Tibial nerve (tissue), 4 donors: ENCODE results near the gene NUDT12. TPM values are rescaled to one million over a fixed set of nuclear protein-coding genes. Genes with fewer than 3 reads are reported as not detected.

Experiments used
- DNase-seq, 2 donors: peaks; one replicate each; pipeline ENCODE4 v3.0.0-alpha.2; 2019; ENCODE audit warnings: low spot score in 2 of 2
- H3K27ac ChIP-seq, 4 donors: fragments of 200-600 bp; sonication (generic) in 3 of 4; one replicate each; pipeline ENCODE4 v1.5.1; 2017 to 2019; ENCODE audit warnings: mild to moderate bottlenecking in 1 of 4
- H3K27me3 ChIP-seq, 2 donors: fragments of 200-600 bp; sonication (generic) in 1 of 2; one replicate each; pipeline versions ENCODE4 v1.5.1 to v1.6.0; 2017 to 2019
- H3K36me3 ChIP-seq, 3 donors: fragments of 200-600 bp; sonication (generic); one replicate each; pipeline ENCODE4 v1.5.1; 2018 to 2019
- H3K4me1 ChIP-seq, 4 donors: fragments of 200-600 bp; sonication (generic) in 3 of 4; one replicate each; pipeline ENCODE4 v1.5.1; 2017 to 2019
- H3K4me3 ChIP-seq, 4 donors: fragments of 200-600 bp; sonication (generic) in 3 of 4; one replicate each; pipeline ENCODE4 v1.5.1; 2017 to 2019; ENCODE audit warnings: mild to moderate bottlenecking in 1 of 4, moderate library complexity in 1 of 4
- H3K9me3 ChIP-seq, 4 donors: fragments of 200-600 bp; sonication (generic) in 3 of 4; one replicate each; pipeline ENCODE4 v1.5.1; 2017 to 2019
- CTCF ChIP-seq, 5 experiments: fragments of 200-600 bp in 3 of 5; fragments of 450-650 bp in 2 of 5; sonication (generic) in 3 of 5; IDR thresholded peaks; one replicate each; pipeline ENCODE4 v1.5.1; 2016 to 2019; ENCODE audit warnings: antibody characterized with exemption in 5 of 5, mild to moderate bottlenecking in 3 of 5, moderate library complexity in 2 of 5
- EP300 ChIP-seq, 2 donors: sonication (generic); formaldehyde crosslinking; IDR thresholded peaks; one replicate each; pipeline ENCODE4 v1.6.1; 2017; ENCODE audit warnings: antibody characterized with exemption in 2 of 2, mild to moderate bottlenecking in 1 of 2
- POLR2A ChIP-seq, 2 donors: fragments of 450-650 bp; IDR thresholded peaks; one replicate each; pipeline ENCODE4 v1.6.1; 2017; ENCODE audit warnings: antibody characterized with exemption in 2 of 2, mild to moderate bottlenecking in 2 of 2, moderate library complexity in 2 of 2
- WGBS, 2 donors: methylation state at CpG; one replicate each; pipeline ENCODE4 v1.1.5; 2018; 5-methylcytosine and 5-hydroxymethylcytosine counted together
- total RNA-seq, 4 donors: library from RNA; depleted of rRNA; stranded (reverse); fragments of >200 nt; gene quantifications; one replicate each; pipeline ENCODE4 v1.1.0, GENCODE V29; 2016

The NUDT12 gene
- total RNA-seq, 4 donors from 2014 or later, result 12.0 to 27.1 (median 19.4) TPM

GRCh38 chr5:103542441-103542840, 20.1 kb downstream of the NUDT12 start:
- no peak for DNase-seq
- Histone ChIP-seq H3K4me3 (no peak overlapping the region), H3K27ac (no peak overlapping the region), H3K27me3 (no peaks in the 10 kb centered on the region), H3K4me1 (no peaks in the 10 kb centered on the region), H3K9me3 (no peaks in the 10 kb centered on the region), H3K36me3 (no peaks in the 10 kb centered on the region)
- TF ChIP-seq POLR2A (IDR thresholded peaks at IDR 0.05) (no peak), EP300 (IDR thresholded peaks at IDR 0.05) (no peak), CTCF (IDR thresholded peaks at IDR 0.05) (no peak)

- H3K9me3 ChIP-seq, result no peaks in the 10 kb centered on the region
- no peaks in the 10 kb centered on the region for H3K36me3 ChIP-seq
- TF ChIP-seq EP300 (IDR thresholded peaks at IDR 0.05), result no peak
- TF ChIP-seq POLR2A (IDR thresholded peaks at IDR 0.05), result no peak
- TF ChIP-seq CTCF (IDR thresholded peaks at IDR 0.05), result no peak
- no peaks in the 10 kb centered on the region for H3K27me3 ChIP-seq
- H3K4me3 ChIP-seq, result no peak overlapping the region
- H3K27ac ChIP-seq, result no peak overlapping the region
- no peak for DNase-seq
- H3K4me1 ChIP-seq, result no peaks in the 10 kb centered on the region
- WGBS, 2 donors, result 78 to 85% methylated on average over 3 of the region's 3 CpGs
Measured at GRCh38 chr5:103541569-103541968, 21.0 kb downstream of the NUDT12 start.

- H3K9me3 ChIP-seq, result no peaks in the 10 kb centered on the region
- TF ChIP-seq CTCF (IDR thresholded peaks at IDR 0.05) (no peak), EP300 (IDR thresholded peaks at IDR 0.05) (no peak), POLR2A (IDR thresholded peaks at IDR 0.05) (no peak)
- 85 to 91% methylated on average over 2 of the region's 2 CpGs for WGBS, 2 donors
- no peak overlapping the region for H3K4me3 ChIP-seq
- no peak overlapping the region for H3K27ac ChIP-seq
- no peaks in the 10 kb centered on the region for H3K27me3 ChIP-seq
- no peaks in the 10 kb centered on the region for H3K36me3 ChIP-seq
- no peak for DNase-seq
- no peaks in the 10 kb centered on the region for H3K4me1 ChIP-seq
Measured at GRCh38 chr5:103541114-103541513, 21.5 kb downstream of the NUDT12 start.

- H3K4me1 ChIP-seq, result no peaks in the 10 kb centered on the region
- TF ChIP-seq CTCF (IDR thresholded peaks at IDR 0.05) (no peak), POLR2A (IDR thresholded peaks at IDR 0.05) (no peak), EP300 (IDR thresholded peaks at IDR 0.05) (no peak)
- no peaks in the 10 kb centered on the region for H3K36me3 ChIP-seq
- 80 to 81% methylated on average over 3 of the region's 3 CpGs for WGBS, 2 donors
- DNase-seq, result no peak
- H3K27ac ChIP-seq, result no peak overlapping the region
- H3K9me3 ChIP-seq, result no peaks in the 10 kb centered on the region
- no peaks in the 10 kb centered on the region for H3K27me3 ChIP-seq
- H3K4me3 ChIP-seq, result no peak overlapping the region
Measured at GRCh38 chr5:103539376-103540330, 22.9 kb downstream of the NUDT12 start.

- 82 to 91% methylated on average over 2 of the region's 2 CpGs for WGBS, 2 donors
- no peak for DNase-seq
- no peaks in the 10 kb centered on the region for H3K36me3 ChIP-seq
- H3K27me3 ChIP-seq, result no peaks in the 10 kb centered on the region
- no peak for TF ChIP-seq CTCF (IDR thresholded peaks at IDR 0.05)
- TF ChIP-seq EP300 (IDR thresholded peaks at IDR 0.05), result no peak
- TF ChIP-seq POLR2A (IDR thresholded peaks at IDR 0.05), result no peak
- H3K4me1 ChIP-seq, result no peaks in the 10 kb centered on the region
- H3K9me3 ChIP-seq, result no peaks in the 10 kb centered on the region
- H3K27ac ChIP-seq, result no peak overlapping the region
- H3K4me3 ChIP-seq, result no peak overlapping the region
Measured at GRCh38 chr5:103532086-103532734, 30.4 kb downstream of the NUDT12 start.
